ENCODE measurements around the gene MAP3K10. TPM values are rescaled to one million over a fixed set of nuclear protein-coding genes. Genes with fewer than 3 reads are reported as not detected.
A peak's percentile ranks its signal among the peaks of the same experiment; 100 is the strongest.
"Not testable (repeated sequence)": the region's sequence is repeated elsewhere in the genome, so short reads cannot be mapped to it uniquely, and the experiment has no call there.

Gene MAP3K10
- total RNA-seq, 4 donors from 2014 or later = 4.8 to 10.1 (median 5.3) TPM

GRCh38 chr19:40162104-40162503, 29.1 kb upstream of the MAP3K10 start:
- WGBS, 2 donors = 91% methylated on average over 3 of the region's 3 CpGs
- DNase-seq = no peak
- Histone ChIP-seq H3K27ac (no peak overlapping the region), H3K4me1 (no peaks in the 10 kb centered on the region), H3K36me3 (no peaks in the 10 kb centered on the region), H3K4me3 (no peak overlapping the region), H3K9me3 (no peaks in the 10 kb centered on the region), H3K27me3 (peaks cover 0 to 10% (median 0%) of the 10 kb centered on the region in 4 donors)
- intact Hi-C loops (cut with DNase I) = no loop called here
- no peak for TF ChIP-seq POLR2A (IDR thresholded peaks at IDR 0.05)
- TF ChIP-seq CTCF (IDR thresholded peaks at IDR 0.05) = no peak

- DNase-seq = no peak
- WGBS, 2 donors = 68 to 81% methylated on average over 3 to 4 of the region's 4 CpGs
- no peak overlapping the region for H3K27ac ChIP-seq
- peaks cover 0 to 16% (median 0%) of the 10 kb centered on the region in 4 donors for H3K27me3 ChIP-seq
- H3K4me3 ChIP-seq = no peak overlapping the region
- TF ChIP-seq POLR2A (IDR thresholded peaks at IDR 0.05) = no peak
- no peak for TF ChIP-seq CTCF (IDR thresholded peaks at IDR 0.05)
- H3K4me1 ChIP-seq = no peaks in the 10 kb centered on the region
- H3K9me3 ChIP-seq = no peaks in the 10 kb centered on the region
- intact Hi-C loops (cut with DNase I) = no loop called here
- no peaks in the 10 kb centered on the region for H3K36me3 ChIP-seq
Observed at GRCh38 chr19:40163541-40164129, 27.6 kb upstream of the MAP3K10 start.

DNA sequence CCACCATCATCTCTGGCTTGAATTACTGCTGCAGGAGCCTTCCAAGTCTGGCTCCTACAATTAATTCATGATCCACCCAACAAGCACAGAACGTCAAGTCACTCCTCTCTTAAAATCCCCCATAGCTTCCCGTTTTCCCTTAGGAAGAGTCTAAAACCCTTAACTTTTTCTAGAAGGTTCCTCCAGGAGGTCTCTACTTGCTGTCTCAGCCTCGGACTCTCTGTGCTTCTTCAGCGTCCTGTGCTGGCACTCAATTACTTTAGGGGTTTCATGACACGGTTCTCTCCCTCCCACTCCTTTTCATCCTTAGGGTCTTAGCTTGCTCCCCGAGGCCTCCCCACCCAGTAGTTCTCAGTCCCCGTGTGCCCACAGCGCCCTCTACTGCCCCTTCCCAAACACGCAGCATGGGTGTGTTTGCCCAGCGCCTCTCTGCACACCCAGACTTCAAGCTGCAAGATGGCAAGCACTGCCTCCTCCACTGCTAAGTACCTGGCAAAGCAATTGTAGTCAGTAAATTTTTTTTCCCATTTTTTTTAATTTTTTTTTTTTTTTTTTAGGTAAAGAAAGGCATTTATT, 25.8 kb upstream of the MAP3K10 start:
- DNase-seq = no peak
- Histone ChIP-seq H3K27me3 (peaks cover 0 to 19% (median 0%) of the 10 kb centered on the region in 4 donors), H3K4me3 (no peak overlapping the region), H3K9me3 (no peaks in the 10 kb centered on the region), H3K4me1 (no peaks in the 10 kb centered on the region), H3K27ac (no peak overlapping the region), H3K36me3 (no peaks in the 10 kb centered on the region)
- TF ChIP-seq CTCF (IDR thresholded peaks at IDR 0.05) (peak in 5 of 6 experiments; percentile 22 to 45 (median 37)), POLR2A (IDR thresholded peaks at IDR 0.05) (no peak)
- intact Hi-C loops (cut with DNase I) = no loop called here
- WGBS, 2 donors = 19 to 23% methylated on average over 10 of the region's 10 CpGs

- H3K4me1 ChIP-seq; intact Hi-C loops (cut with DNase I); H3K4me3 ChIP-seq; H3K36me3 ChIP-seq; H3K9me3 ChIP-seq; H3K27ac ChIP-seq; DNase-seq: not testable (repeated sequence)
- WGBS, 2 donors = 60 to 75% methylated on average over 5 to 12 of the region's 30 CpGs
- peaks cover 0 to 21% (median 0%) of the 10 kb centered on the region in 4 donors for H3K27me3 ChIP-seq
Observed at GRCh38 chr19:40169482-40170302, 21.5 kb upstream of the MAP3K10 start.

GRCh38 chr19:40170303-40170989, 20.8 kb upstream of the MAP3K10 start:
- H3K4me3 ChIP-seq; H3K9me3 ChIP-seq; H3K36me3 ChIP-seq; DNase-seq; H3K4me1 ChIP-seq; H3K27ac ChIP-seq; intact Hi-C loops (cut with DNase I): not testable (repeated sequence)
- 40 to 67% methylated on average over 5 to 9 of the region's 39 CpGs for WGBS, 2 donors
- H3K27me3 ChIP-seq = peaks cover 0 to 20% (median 0%) of the 10 kb centered on the region in 4 donors

DNA sequence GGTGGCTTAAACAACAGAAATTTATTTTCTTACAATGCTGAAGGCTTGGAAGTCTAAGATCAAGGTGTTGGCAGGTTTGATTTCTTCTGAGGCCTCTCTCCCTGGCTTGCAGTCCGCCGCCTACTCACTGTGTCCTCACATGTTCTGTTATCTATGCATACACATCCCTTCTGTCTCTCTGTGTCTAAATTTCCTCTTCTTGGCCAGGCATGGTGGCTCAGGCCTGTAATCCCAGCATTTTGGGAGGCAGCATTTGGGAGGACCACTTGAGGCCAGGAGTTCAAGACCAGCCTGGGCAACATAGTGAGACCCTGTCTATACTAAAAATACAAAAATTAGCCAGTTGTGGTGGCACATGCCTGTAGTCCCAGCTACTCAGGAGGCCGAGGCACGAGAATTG, 19.9 kb upstream of the MAP3K10 start:
- H3K36me3 ChIP-seq; H3K4me1 ChIP-seq; H3K9me3 ChIP-seq; DNase-seq; H3K27ac ChIP-seq; H3K4me3 ChIP-seq; intact Hi-C loops (cut with DNase I): not testable (repeated sequence)
- H3K27me3 ChIP-seq = peaks cover 0 to 12% (median 0%) of the 10 kb centered on the region in 4 donors
- WGBS, 2 donors = 77 to 90% methylated on average over 2 to 4 of the region's 4 CpGs
